Measurements from ENCODE around the gene RTBDN. TPM values are rescaled to one million over a fixed set of nuclear protein-coding genes. Genes with fewer than 3 reads are reported as not detected.
A peak's percentile ranks its signal among the peaks of the same experiment; 100 is the strongest.

The RTBDN gene
- total and polyA plus RNA-seq, 2 experiments from 2014 or later = 4.1 to 4.6 TPM

DNA sequence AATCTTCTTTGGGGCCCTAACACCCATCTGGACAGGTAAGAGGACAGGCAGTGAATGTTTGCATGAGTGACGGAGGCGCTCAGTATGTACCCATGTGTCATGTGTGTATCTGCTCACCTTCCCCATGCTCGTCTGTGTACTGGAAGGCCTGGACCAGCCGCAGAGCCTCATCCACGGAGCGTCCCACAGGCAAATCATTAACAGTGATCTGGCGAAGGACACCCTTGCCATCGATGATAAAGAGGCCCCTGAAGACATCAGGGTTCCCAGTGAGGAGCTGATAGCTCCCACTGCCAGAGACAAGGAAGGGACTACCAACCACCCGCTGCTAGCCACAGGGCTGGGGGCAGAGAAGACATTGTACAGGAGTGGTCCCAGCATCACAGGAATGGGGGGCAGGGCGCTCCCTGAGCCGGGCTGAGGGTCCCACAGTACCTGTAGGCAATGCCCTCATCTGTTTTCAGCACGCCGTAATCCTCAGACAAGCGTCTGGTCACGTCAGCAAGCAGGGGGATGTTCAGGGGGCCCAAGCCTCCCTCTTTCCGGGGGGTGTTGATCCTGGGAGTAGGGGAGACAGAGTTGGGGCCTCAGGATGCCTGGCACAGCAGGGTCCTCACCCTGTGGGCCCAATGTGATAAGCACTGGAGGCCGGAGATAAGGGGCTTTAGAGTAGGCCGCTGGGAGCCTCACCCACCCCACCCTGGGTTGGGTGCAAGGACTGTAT, 34.5 kb downstream of the RTBDN start:
- Histone ChIP-seq H3K4me3 (peak overlapping the region; percentile 99; the same call in 1 of the 2 replicates), H3K27me3 (ENCODE audit: insufficient read depth) (peaks cover 10% of the 10 kb centered on the region), H4K20me1 (replicated peaks; ENCODE audit: insufficient read depth) (no peaks in the 10 kb centered on the region), H3F3A (replicated peaks; ENCODE audit: low read depth) (peaks cover 22% of the 10 kb centered on the region), H3K27ac (ENCODE audit: low read depth) (no peak overlapping the region), H3K36me3 (ENCODE audit: insufficient read depth) (peaks cover 9% of the 10 kb centered on the region; the same call in 1 of the 2 replicates), H3K4me1 (ENCODE audit: insufficient read depth) (peaks cover 16% of the 10 kb centered on the region), H3K4me2 (no peak overlapping the region), H3K9me2 (ENCODE audit: insufficient read depth) (no peaks in the 10 kb centered on the region), H2AFZ (no peak overlapping the region), H3K79me2 (replicated peaks; ENCODE audit: insufficient read depth) (peaks cover 13% of the 10 kb centered on the region)
- peaks cover 46% of the 10 kb centered on the region for H3K36me3 Mint-ChIP-seq (ENCODE audit: low read depth)
- TF ChIP-seq EZH2 (IDR thresholded peaks at IDR 0.05; ENCODE audit: low read depth, unreplicated experiment) = no peak
- TF ChIP-seq ZNF114 (CRISPR knock-in tag; IDR thresholded peaks at IDR 0.05) = no peak
- TF ChIP-seq, protein P1, sequence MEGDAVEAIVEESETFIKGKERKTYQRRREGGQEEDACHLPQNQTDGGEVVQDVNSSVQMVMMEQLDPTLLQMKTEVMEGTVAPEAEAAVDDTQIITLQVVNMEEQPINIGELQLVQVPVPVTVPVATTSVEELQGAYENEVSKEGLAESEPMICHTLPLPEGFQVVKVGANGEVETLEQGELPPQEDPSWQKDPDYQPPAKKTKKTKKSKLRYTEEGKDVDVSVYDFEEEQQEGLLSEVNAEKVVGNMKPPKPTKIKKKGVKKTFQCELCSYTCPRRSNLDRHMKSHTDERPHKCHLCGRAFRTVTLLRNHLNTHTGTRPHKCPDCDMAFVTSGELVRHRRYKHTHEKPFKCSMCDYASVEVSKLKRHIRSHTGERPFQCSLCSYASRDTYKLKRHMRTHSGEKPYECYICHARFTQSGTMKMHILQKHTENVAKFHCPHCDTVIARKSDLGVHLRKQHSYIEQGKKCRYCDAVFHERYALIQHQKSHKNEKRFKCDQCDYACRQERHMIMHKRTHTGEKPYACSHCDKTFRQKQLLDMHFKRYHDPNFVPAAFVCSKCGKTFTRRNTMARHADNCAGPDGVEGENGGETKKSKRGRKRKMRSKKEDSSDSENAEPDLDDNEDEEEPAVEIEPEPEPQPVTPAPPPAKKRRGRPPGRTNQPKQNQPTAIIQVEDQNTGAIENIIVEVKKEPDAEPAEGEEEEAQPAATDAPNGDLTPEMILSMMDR (conservative IDR thresholded peaks at IDR 0.05; ENCODE audit: low read depth in 2 of 2) = no peak
- TF ChIP-seq JUNB (IDR thresholded peaks at IDR 0.05; ENCODE audit: unreplicated experiment) = no peak
- TF ChIP-seq, protein P2, sequence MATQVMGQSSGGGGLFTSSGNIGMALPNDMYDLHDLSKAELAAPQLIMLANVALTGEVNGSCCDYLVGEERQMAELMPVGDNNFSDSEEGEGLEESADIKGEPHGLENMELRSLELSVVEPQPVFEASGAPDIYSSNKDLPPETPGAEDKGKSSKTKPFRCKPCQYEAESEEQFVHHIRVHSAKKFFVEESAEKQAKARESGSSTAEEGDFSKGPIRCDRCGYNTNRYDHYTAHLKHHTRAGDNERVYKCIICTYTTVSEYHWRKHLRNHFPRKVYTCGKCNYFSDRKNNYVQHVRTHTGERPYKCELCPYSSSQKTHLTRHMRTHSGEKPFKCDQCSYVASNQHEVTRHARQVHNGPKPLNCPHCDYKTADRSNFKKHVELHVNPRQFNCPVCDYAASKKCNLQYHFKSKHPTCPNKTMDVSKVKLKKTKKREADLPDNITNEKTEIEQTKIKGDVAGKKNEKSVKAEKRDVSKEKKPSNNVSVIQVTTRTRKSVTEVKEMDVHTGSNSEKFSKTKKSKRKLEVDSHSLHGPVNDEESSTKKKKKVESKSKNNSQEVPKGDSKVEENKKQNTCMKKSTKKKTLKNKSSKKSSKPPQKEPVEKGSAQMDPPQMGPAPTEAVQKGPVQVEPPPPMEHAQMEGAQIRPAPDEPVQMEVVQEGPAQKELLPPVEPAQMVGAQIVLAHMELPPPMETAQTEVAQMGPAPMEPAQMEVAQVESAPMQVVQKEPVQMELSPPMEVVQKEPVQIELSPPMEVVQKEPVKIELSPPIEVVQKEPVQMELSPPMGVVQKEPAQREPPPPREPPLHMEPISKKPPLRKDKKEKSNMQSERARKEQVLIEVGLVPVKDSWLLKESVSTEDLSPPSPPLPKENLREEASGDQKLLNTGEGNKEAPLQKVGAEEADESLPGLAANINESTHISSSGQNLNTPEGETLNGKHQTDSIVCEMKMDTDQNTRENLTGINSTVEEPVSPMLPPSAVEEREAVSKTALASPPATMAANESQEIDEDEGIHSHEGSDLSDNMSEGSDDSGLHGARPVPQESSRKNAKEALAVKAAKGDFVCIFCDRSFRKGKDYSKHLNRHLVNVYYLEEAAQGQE (IDR thresholded peaks at IDR 0.05; ENCODE audit: unreplicated experiment) = no peak
- TF ChIP-seq, protein P3, sequence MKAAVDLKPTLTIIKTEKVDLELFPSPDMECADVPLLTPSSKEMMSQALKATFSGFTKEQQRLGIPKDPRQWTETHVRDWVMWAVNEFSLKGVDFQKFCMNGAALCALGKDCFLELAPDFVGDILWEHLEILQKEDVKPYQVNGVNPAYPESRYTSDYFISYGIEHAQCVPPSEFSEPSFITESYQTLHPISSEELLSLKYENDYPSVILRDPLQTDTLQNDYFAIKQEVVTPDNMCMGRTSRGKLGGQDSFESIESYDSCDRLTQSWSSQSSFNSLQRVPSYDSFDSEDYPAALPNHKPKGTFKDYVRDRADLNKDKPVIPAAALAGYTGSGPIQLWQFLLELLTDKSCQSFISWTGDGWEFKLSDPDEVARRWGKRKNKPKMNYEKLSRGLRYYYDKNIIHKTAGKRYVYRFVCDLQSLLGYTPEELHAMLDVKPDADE (IDR thresholded peaks at IDR 0.05) = no peak
- no peak for TF ChIP-seq STAT1 (IDR thresholded peaks at IDR 0.05; ENCODE audit: unreplicated experiment)
- no peak for TF ChIP-seq NANOG (IDR thresholded peaks at IDR 0.05; ENCODE audit: borderline replicate concordance)
- TF ChIP-seq CREB1 (CRISPR knock-in tag; IDR thresholded peaks at IDR 0.05; ENCODE audit: low read depth) = no peak
- TF ChIP-seq EZH2phosphoT487 (IDR thresholded peaks at IDR 0.05; ENCODE audit: unreplicated experiment) = no peak
- no peak for TF ChIP-seq POLR2AphosphoS5 (IDR thresholded peaks at IDR 0.05; ENCODE audit: low read depth)
- TF ChIP-seq, protein P4, sequence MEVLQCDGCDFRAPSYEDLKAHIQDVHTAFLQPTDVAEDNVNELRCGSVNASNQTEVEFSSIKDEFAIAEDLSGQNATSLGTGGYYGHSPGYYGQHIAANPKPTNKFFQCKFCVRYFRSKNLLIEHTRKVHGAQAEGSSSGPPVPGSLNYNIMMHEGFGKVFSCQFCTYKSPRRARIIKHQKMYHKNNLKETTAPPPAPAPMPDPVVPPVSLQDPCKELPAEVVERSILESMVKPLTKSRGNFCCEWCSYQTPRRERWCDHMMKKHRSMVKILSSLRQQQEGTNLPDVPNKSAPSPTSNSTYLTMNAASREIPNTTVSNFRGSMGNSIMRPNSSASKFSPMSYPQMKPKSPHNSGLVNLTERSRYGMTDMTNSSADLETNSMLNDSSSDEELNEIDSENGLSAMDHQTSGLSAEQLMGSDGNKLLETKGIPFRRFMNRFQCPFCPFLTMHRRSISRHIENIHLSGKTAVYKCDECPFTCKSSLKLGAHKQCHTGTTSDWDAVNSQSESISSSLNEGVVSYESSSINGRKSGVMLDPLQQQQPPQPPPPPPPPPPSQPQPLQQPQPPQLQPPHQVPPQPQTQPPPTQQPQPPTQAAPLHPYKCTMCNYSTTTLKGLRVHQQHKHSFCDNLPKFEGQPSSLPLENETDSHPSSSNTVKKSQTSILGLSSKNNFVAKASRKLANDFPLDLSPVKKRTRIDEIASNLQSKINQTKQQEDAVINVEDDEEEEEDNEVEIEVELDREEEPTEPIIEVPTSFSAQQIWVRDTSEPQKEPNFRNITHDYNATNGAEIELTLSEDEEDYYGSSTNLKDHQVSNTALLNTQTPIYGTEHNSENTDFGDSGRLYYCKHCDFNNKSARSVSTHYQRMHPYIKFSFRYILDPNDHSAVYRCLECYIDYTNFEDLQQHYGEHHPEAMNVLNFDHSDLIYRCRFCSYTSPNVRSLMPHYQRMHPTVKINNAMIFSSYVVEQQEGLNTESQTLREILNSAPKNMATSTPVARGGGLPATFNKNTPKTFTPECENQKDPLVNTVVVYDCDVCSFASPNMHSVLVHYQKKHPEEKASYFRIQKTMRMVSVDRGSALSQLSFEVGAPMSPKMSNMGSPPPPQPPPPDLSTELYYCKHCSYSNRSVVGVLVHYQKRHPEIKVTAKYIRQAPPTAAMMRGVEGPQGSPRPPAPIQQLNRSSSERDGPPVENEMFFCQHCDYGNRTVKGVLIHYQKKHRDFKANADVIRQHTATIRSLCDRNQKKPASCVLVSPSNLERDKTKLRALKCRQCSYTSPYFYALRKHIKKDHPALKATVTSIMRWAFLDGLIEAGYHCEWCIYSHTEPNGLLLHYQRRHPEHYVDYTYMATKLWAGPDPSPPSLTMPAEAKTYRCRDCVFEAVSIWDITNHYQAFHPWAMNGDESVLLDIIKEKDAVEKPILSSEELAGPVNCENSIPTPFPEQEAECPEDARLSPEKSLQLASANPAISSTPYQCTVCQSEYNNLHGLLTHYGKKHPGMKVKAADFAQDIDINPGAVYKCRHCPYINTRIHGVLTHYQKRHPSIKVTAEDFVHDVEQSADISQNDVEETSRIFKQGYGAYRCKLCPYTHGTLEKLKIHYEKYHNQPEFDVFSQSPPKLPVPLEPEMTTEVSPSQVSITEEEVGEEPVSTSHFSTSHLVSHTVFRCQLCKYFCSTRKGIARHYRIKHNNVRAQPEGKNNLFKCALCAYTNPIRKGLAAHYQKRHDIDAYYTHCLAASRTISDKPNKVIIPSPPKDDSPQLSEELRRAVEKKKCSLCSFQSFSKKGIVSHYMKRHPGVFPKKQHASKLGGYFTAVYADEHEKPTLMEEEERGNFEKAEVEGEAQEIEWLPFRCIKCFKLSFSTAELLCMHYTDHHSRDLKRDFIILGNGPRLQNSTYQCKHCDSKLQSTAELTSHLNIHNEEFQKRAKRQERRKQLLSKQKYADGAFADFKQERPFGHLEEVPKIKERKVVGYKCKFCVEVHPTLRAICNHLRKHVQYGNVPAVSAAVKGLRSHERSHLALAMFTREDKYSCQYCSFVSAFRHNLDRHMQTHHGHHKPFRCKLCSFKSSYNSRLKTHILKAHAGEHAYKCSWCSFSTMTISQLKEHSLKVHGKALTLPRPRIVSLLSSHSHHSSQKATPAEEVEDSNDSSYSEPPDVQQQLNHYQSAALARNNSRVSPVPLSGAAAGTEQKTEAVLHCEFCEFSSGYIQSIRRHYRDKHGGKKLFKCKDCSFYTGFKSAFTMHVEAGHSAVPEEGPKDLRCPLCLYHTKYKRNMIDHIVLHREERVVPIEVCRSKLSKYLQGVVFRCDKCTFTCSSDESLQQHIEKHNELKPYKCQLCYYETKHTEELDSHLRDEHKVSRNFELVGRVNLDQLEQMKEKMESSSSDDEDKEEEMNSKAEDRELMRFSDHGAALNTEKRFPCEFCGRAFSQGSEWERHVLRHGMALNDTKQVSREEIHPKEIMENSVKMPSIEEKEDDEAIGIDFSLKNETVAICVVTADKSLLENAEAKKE (CRISPR knock-in tag; IDR thresholded peaks at IDR 0.05) = no peak
- no peak for TF ChIP-seq ZNF331 (CRISPR knock-in tag; IDR thresholded peaks at IDR 0.05; ENCODE audit: low read depth)
- ATAC-seq (no peak), DNase-seq (ENCODE audit: low spot score) (no peak)
- no peak overlapping the region for H3K27ac Mint-ChIP-seq
- peak overlapping the region; percentile 93 for H3K4me3 Mint-ChIP-seq
- peaks cover 4% of the 10 kb centered on the region for H3K27me3 Mint-ChIP-seq (ENCODE audit: insufficient read depth, low read depth, poor library complexity)
- H3K9me3 Mint-ChIP-seq = no peaks in the 10 kb centered on the region
- peaks cover 22% of the 10 kb centered on the region for H3K4me1 Mint-ChIP-seq

All from GM23338 (cell line).